Brain microvascular endothelial cell (primary cell): ENCODE measurements around the gene ANK3.

Experiments used
- DNase-seq: peaks from one replicate; pipeline ENCODE4 v3.0.0-alpha.2; 2020
- H3K27ac ChIP-seq: fragments of 250-450 bp; sonication (Bioruptor Pico); 2 replicates; pipeline ENCODE4 v1.5.1; 2020; ENCODE audit warnings: mild to moderate bottlenecking, moderate library complexity
- H3K27me3 ChIP-seq: fragments of 250-450 bp; sonication (Bioruptor Pico); replicated peaks from 2 replicates; pipeline ENCODE4 v1.5.1; 2020; ENCODE audit warnings: mild to moderate bottlenecking
- H3K36me3 ChIP-seq: fragments of 250-450 bp; sonication (Bioruptor Pico); replicated peaks from 2 replicates; pipeline ENCODE4 v1.5.1; 2020; ENCODE audit warnings: mild to moderate bottlenecking
- H3K4me3 ChIP-seq: 2 replicates; pipeline ENCODE4 v1.5.1; 2011; ENCODE audit warnings: low read depth, mild to moderate bottlenecking, control low read depth, low read length, moderate library complexity
- CTCF ChIP-seq: IDR thresholded peaks from 2 replicates; pipeline ENCODE4 v1.5.1; 2011; ENCODE audit warnings: low read depth, mild to moderate bottlenecking, moderate library complexity, low read length, control low read depth, inconsistent platforms; ENCODE audit errors: missing control alignments
- in situ Hi-C: cut with HindIII; loops from 2 replicates; pipeline ENCODE4 v1.10.0; 2017; ENCODE audit warnings: low sequenced_read_pairs, low pct_ligation_motif_present

The ANK3 gene

DNA sequence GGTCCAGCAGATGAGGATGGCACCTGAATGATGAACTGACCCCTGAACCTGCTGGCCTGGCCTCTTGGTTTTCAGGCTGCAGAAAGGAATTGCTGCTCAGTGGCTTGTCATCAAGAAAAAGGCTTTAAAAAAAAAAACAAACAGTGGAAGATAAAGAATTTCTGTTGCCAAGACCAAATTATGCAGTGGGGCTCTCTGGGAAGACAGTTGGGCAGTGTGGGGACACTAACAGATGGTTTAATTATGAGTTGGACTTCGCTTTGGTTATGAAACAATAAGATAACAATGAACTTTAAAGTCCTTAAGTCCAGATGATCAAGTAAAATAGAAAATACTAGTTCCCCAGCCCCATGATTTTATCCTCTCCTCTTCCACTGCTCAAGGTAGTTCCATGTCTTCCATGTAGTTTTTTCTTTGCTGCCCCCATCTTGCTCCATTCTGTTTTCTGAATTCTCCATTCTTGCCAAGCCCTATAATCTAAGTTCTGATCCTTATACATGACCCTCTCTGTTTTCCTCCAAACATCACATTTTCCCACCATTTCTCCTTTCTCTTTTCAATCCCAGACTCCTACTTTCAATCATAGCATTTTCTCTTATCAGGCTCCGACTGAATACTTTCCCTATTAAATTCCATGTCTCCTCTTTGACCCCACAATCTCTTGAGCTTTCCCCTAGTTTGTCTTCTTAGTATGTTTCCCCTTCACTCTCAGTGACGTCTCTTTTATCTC lies 52.6 kb downstream of the ANK3 start:
- in situ Hi-C loops, result no loop called here
- no peak for TF ChIP-seq CTCF

GRCh38 chr10:60335708-60336107 lies 54.0 kb downstream of the ANK3 start:
- TF ChIP-seq CTCF, result peak; percentile 59
- in situ Hi-C loops, result no loop called here
- Histone ChIP-seq H3K27ac (no peak overlapping the region), H3K36me3 (no peaks in the 10 kb centered on the region), H3K4me3 (no peak overlapping the region), H3K27me3 (no peaks in the 10 kb centered on the region)
- DNase-seq, result no peak

More for the DNA sequence above, 52.6 kb downstream of the ANK3 start:
- Histone ChIP-seq H3K4me3 (no peak overlapping the region), H3K27ac (no peak overlapping the region), H3K27me3 (no peaks in the 10 kb centered on the region), H3K36me3 (no peaks in the 10 kb centered on the region)
- DNase-seq, result no peak

GRCh38 chr10:60334991-60335390 lies 54.7 kb downstream of the ANK3 start:
- peak; percentile 34 for DNase-seq
- H3K27me3 ChIP-seq, result no peaks in the 10 kb centered on the region
- no peaks in the 10 kb centered on the region for H3K36me3 ChIP-seq
- no peak for TF ChIP-seq CTCF
- H3K27ac ChIP-seq, result no peak overlapping the region
- no peak overlapping the region for H3K4me3 ChIP-seq
- in situ Hi-C loops, result no loop called here

DNA sequence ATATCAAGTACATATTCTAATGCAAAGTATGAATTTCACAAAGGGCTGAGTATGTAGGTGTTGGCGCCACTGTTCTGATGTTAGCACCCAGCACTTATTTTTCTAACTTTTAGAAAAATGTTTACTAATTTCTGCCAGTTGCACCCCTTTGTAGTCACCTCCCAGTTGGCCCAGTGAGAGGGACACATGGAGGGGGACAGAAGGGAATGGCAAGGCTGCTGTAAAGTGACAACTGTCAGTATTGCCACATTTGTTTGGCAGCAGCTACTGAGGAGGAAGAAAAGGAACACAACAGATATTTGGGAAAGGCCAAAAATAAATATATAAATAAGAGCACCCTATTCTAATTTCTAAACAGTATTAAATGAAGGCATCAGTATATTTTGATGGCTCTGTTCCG lies 57.3 kb downstream of the ANK3 start:
- no peak for TF ChIP-seq CTCF
- no peak overlapping the region for H3K4me3 ChIP-seq
- in situ Hi-C loops, result no loop called here
- no peak overlapping the region for H3K27ac ChIP-seq
- no peaks in the 10 kb centered on the region for H3K36me3 ChIP-seq
- DNase-seq, result no peak
- no peaks in the 10 kb centered on the region for H3K27me3 ChIP-seq

GRCh38 chr10:60331886-60332285 lies 57.8 kb downstream of the ANK3 start:
- no peaks in the 10 kb centered on the region for H3K27me3 ChIP-seq
- TF ChIP-seq CTCF, result no peak
- H3K36me3 ChIP-seq, result no peaks in the 10 kb centered on the region
- no peak overlapping the region for H3K4me3 ChIP-seq
- no peak overlapping the region for H3K27ac ChIP-seq
- in situ Hi-C loops, result no loop called here
- no peak for DNase-seq

GRCh38 chr10:60323162-60323561 lies 66.5 kb downstream of the ANK3 start:
- TF ChIP-seq CTCF, result no peak
- no peaks in the 10 kb centered on the region for H3K27me3 ChIP-seq
- no peak overlapping the region for H3K4me3 ChIP-seq
- no peaks in the 10 kb centered on the region for H3K36me3 ChIP-seq
- in situ Hi-C loops, result no loop called here
- no peak for DNase-seq
- no peak overlapping the region for H3K27ac ChIP-seq
